ENCODE measurements around the gene UTP25. TPM values are rescaled to one million over a fixed set of nuclear protein-coding genes. Genes with fewer than 3 reads are reported as not detected.

UTP25 gene
- total RNA-seq, 1 donor from 2014 or later: 6.4 TPM

DNA sequence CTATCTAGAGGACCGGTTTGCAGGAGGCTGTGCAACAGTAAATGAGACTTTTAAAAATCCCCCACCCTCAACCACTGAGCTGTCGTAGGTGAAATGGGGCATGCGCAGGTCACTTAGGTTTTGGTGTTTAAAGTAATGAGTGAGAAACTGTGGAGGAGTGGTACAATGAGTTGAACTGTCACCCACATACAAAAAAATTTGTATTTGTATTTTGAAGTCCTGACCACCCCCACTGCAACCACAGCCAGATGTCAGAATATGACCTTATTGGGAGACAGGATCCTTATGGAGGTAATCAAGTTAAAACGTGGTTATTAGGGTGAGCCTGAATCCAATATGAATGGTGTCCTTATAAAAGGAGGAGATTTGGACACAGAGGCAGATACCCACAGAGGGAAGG, 20.3 kb upstream of the UTP25 start:
- H3K4me2 ChIP-seq: no peak overlapping the region
- Mint-ChIP-seq H3K4me3 (no peak overlapping the region), H3K27ac (no peak overlapping the region), H3K27me3 (ENCODE audit: insufficient read depth, low read depth) (peaks cover 18% of the 10 kb centered on the region), H3K4me1 (peaks cover 9% of the 10 kb centered on the region), H3K9me3 (peaks cover 13% of the 10 kb centered on the region), H3K36me3 (no peaks in the 10 kb centered on the region)
- H3K4me3 ChIP-seq: no peak overlapping the region
- peaks cover 4% of the 10 kb centered on the region for H3F3A ChIP-seq (ENCODE audit: low read depth)
- H3K27me3 ChIP-seq: peaks cover 35% of the 10 kb centered on the region
- no peak overlapping the region for H3K27ac ChIP-seq
- H3K9ac ChIP-seq: no peak overlapping the region
- TF ChIP-seq EZH2phosphoT487 (IDR thresholded peaks at IDR 0.05) (no peak), EZH2 (IDR thresholded peaks at IDR 0.05) (no peak)
- TF ChIP-seq, protein P1, sequence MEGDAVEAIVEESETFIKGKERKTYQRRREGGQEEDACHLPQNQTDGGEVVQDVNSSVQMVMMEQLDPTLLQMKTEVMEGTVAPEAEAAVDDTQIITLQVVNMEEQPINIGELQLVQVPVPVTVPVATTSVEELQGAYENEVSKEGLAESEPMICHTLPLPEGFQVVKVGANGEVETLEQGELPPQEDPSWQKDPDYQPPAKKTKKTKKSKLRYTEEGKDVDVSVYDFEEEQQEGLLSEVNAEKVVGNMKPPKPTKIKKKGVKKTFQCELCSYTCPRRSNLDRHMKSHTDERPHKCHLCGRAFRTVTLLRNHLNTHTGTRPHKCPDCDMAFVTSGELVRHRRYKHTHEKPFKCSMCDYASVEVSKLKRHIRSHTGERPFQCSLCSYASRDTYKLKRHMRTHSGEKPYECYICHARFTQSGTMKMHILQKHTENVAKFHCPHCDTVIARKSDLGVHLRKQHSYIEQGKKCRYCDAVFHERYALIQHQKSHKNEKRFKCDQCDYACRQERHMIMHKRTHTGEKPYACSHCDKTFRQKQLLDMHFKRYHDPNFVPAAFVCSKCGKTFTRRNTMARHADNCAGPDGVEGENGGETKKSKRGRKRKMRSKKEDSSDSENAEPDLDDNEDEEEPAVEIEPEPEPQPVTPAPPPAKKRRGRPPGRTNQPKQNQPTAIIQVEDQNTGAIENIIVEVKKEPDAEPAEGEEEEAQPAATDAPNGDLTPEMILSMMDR (IDR thresholded peaks at IDR 0.05): no peak
- H3K36me3 ChIP-seq: no peaks in the 10 kb centered on the region
- H4K20me1 ChIP-seq (ENCODE audit: low read depth): no peaks in the 10 kb centered on the region
- no peaks in the 10 kb centered on the region for H3K9me3 ChIP-seq (ENCODE audit: low read depth)
- H2AFZ ChIP-seq (replicated peaks): no peak overlapping the region
- no peaks in the 10 kb centered on the region for H3K79me2 ChIP-seq (ENCODE audit: low read depth)
- no peak for DNase-seq (ENCODE audit: low spot score)
- H3K4me1 ChIP-seq: peaks cover 10% of the 10 kb centered on the region

DNA sequence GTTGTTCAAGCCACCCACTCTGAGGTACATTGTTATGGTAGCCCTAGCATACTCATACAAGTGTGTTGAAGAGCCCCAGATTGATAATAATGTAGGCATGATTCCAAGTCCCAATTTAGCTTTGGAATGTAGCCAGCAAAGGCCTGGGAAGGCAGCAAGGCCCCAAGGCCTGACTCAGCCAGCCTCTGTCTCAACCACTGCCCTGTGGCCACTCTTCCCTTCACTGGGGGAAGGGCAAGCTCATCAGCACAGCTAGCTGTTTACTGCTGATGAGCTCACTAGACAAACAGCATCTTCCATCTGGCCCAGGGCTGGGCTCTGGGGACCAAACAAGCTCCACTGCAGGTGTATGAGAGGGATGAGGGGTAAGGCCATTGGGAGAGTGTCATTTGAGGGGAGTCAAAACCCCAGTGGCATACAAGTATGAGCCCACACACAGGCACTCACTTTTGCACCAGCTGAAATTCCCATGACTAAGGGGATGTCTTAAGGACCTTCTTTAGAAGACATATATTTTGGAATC, 19.7 kb upstream of the UTP25 start:
- Mint-ChIP-seq H3K4me1 (peaks cover 9% of the 10 kb centered on the region), H3K27me3 (ENCODE audit: insufficient read depth, low read depth) (peaks cover 19% of the 10 kb centered on the region), H3K36me3 (no peaks in the 10 kb centered on the region), H3K9me3 (peaks cover 13% of the 10 kb centered on the region), H3K4me3 (no peak overlapping the region), H3K27ac (no peak overlapping the region)
- Histone ChIP-seq H3K4me2 (no peak overlapping the region), H3K27me3 (peaks cover 29% of the 10 kb centered on the region), H3K36me3 (no peaks in the 10 kb centered on the region), H4K20me1 (ENCODE audit: low read depth) (no peaks in the 10 kb centered on the region), H2AFZ (replicated peaks) (no peak overlapping the region), H3K4me1 (peaks cover 10% of the 10 kb centered on the region), H3K79me2 (ENCODE audit: low read depth) (no peaks in the 10 kb centered on the region), H3K9ac (no peak overlapping the region), H3K27ac (no peak overlapping the region), H3K9me3 (ENCODE audit: low read depth) (no peaks in the 10 kb centered on the region), H3K4me3 (no peak overlapping the region), H3F3A (ENCODE audit: low read depth) (peaks cover 4% of the 10 kb centered on the region)
- DNase-seq (ENCODE audit: low spot score): no peak
- TF ChIP-seq EZH2phosphoT487 (IDR thresholded peaks at IDR 0.05) (no peak), EZH2 (IDR thresholded peaks at IDR 0.05) (no peak)
- TF ChIP-seq, protein P1 (IDR thresholded peaks at IDR 0.05): no peak

DNA sequence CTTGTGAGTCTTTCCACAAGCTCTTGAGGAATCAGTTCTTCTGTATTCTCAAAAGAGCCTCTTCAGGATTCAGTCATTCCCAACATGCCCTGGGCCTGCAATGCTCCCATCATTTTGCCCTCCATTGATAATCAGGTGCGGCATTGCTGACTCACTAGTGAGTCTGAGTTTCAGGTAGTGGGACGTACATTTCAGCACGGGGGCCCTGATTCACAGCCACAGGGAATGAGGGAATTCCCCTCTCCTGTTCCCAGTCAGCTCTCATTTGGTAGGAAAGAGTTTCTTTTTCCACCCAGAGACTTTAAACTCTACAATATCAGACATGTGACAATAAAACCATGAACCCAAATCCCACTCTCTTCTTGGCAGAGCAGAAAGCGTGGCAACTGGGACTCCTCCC, 18.2 kb upstream of the UTP25 start:
- Mint-ChIP-seq H3K4me1 (peaks cover 9% of the 10 kb centered on the region), H3K27ac (no peak overlapping the region), H3K36me3 (no peaks in the 10 kb centered on the region), H3K9me3 (peaks cover 13% of the 10 kb centered on the region), H3K4me3 (no peak overlapping the region), H3K27me3 (ENCODE audit: insufficient read depth, low read depth) (peaks cover 18% of the 10 kb centered on the region)
- Histone ChIP-seq H3K4me2 (no peak overlapping the region), H3K36me3 (no peaks in the 10 kb centered on the region), H3K9me3 (ENCODE audit: low read depth) (no peaks in the 10 kb centered on the region), H3K4me3 (no peak overlapping the region), H3K79me2 (ENCODE audit: low read depth) (no peaks in the 10 kb centered on the region), H3K27ac (no peak overlapping the region), H3K9ac (no peak overlapping the region), H4K20me1 (ENCODE audit: low read depth) (no peaks in the 10 kb centered on the region), H3K27me3 (peaks cover 14% of the 10 kb centered on the region), H2AFZ (replicated peaks) (no peak overlapping the region), H3F3A (ENCODE audit: low read depth) (peaks cover 4% of the 10 kb centered on the region), H3K4me1 (peaks cover 10% of the 10 kb centered on the region)
- TF ChIP-seq, protein P1 (IDR thresholded peaks at IDR 0.05): no peak
- TF ChIP-seq EZH2 (IDR thresholded peaks at IDR 0.05): no peak
- TF ChIP-seq EZH2phosphoT487 (IDR thresholded peaks at IDR 0.05): no peak
- DNase-seq (ENCODE audit: low spot score): no peak

Data from neural progenitor cell (in vitro differentiated cells).